K562 (cell line): ENCODE results near the gene DTNA. TPM values are rescaled to one million over a fixed set of nuclear protein-coding genes. Genes with fewer than 3 reads are reported as not detected.
A peak's percentile ranks its signal among the peaks of the same experiment; 100 is the strongest.

Experiments
- ADNP ChIP-seq: fragments of 200-800 bp; sonication (Bioruptor generic); IDR thresholded peaks from 2 replicates; pipeline ENCODE4 v1.6.1; 2016; ENCODE audit warnings: missing genetic modification characterization, missing compliant biosample characterization
- CBX1 ChIP-seq: sonication (generic); IDR thresholded peaks from 2 replicates; pipeline ENCODE4 v1.6.1; 2016; ENCODE audit warnings: antibody characterized with exemption, low read depth, mild to moderate bottlenecking
- CCNT2 ChIP-seq: IDR thresholded peaks from 2 replicates; pipeline ENCODE4 v1.6.1; 2011; ENCODE audit warnings: borderline replicate concordance, low read depth, mild to moderate bottlenecking, moderate library complexity, mixed read lengths, low read length; ENCODE audit not compliant: insufficient read length; ENCODE audit errors: extremely low read depth
- CEBPB ChIP-seq: fragments of 450-650 bp; IDR thresholded peaks from 2 replicates; pipeline ENCODE4 v1.6.1; 2016; ENCODE audit warnings: missing genetic modification characterization, missing compliant biosample characterization
- CEBPG ChIP-seq, 3 experiments: fragments of 200-800 bp in 1 of 3; sonication (Bioruptor generic) in 1 of 3; sonication (generic) in 1 of 3; formaldehyde crosslinking in 1 of 3; IDR thresholded peaks in 2 of 3; conservative IDR thresholded peaks in 1 of 3; 2 replicates each; pipeline versions ENCODE4 v1.6.1 to v1.8.0; 2016 to 2022; ENCODE audit warnings: missing compliant biosample characterization in 2 of 3, missing genetic modification characterization in 2 of 3, mild to moderate bottlenecking in 1 of 3, missing genetic modification reagents in 1 of 3
- DEAF1 ChIP-seq: fragments of 450-650 bp; formaldehyde crosslinking; IDR thresholded peaks from 2 replicates; pipeline ENCODE4 v1.4.0; 2020; ENCODE audit warnings: mild to moderate bottlenecking, moderate library complexity
- FIP1L1 ChIP-seq: fragments of 200-400 bp; formaldehyde crosslinking; IDR thresholded peaks from 2 replicates; pipeline ENCODE4 v1.6.1; 2018; ENCODE audit warnings: mild to moderate bottlenecking, low read depth, low read length; ENCODE audit not compliant: poor library complexity, severe bottlenecking
- GTF2A2 ChIP-seq: IDR thresholded peaks from 2 replicates; pipeline ENCODE4 v1.6.1; 2016; ENCODE audit warnings: mild to moderate bottlenecking, missing genetic modification characterization, missing compliant biosample characterization
- HOXB6 ChIP-seq: fragments of 250-450 bp; sonication (Bioruptor Pico); IDR thresholded peaks from 2 replicates; pipeline ENCODE4 v1.5.1; 2022; ENCODE audit warnings: mild to moderate bottlenecking, borderline replicate concordance
- IRF1 ChIP-seq: sonication (generic); formaldehyde crosslinking; IDR thresholded peaks from 2 replicates; pipeline ENCODE4 v1.8.0; 2022; ENCODE audit warnings: missing genetic modification reagents, mild to moderate bottlenecking, borderline replicate concordance
- KDM4B ChIP-seq, 2 experiments: fragments of 450-650 bp in 1 of 2; sonication (generic) in 1 of 2; IDR thresholded peaks; 2 replicates each; pipeline ENCODE4 v1.6.1; 2016 to 2017; ENCODE audit warnings: borderline replicate concordance in 2 of 2, antibody characterized with exemption in 1 of 2, low read depth in 1 of 2, mild to moderate bottlenecking in 1 of 2
- REST ChIP-seq, 2 experiments: fragments of 450-650 bp; formaldehyde crosslinking in 1 of 2; IDR thresholded peaks; 2 replicates each; pipeline versions ENCODE4 v1.4.0 to v1.6.1; 2014 to 2020; ENCODE audit warnings: mild to moderate bottlenecking in 2 of 2, borderline replicate concordance in 1 of 2, low read depth in 1 of 2
- SMC3 ChIP-seq: conservative IDR thresholded peaks from 2 replicates; pipeline ENCODE4 v1.6.1; 2011; ENCODE audit warnings: low read depth, low read length, improper control_type of control experiment; ENCODE audit not compliant: insufficient read depth
- polyA plus RNA-seq, 8 experiments: library from polyadenylated mRNA; depleted of rRNA in 4 of 8; stranded (reverse) in 5 of 8; unstranded in 3 of 8; fragments of >200 nt; fragmentation: Nextera tagmentation in 2 of 8; fragmentation: Illumina TruSeq in 1 of 8; extraction: Ambion mirVana in 2 of 8; extraction: Trizol in 1 of 8; gene quantifications; 2 replicates each; pipeline versions ENCODE4 v1.2.1 to v1.2.3, GENCODE V29; 2011 to 2014; ENCODE audit warnings: inconsistent platforms in 1 of 8, missing spikeins in 1 of 8
- total RNA-seq, 7 experiments: library from RNA; depleted of rRNA in 6 of 7; stranded (reverse); fragments of >200 nt in 6 of 7; fragmentation: Illumina TruSeq in 2 of 7; extraction: Trizol in 2 of 7; gene quantifications; 2 replicates each; pipeline versions ENCODE4 v1.2.1 to v1.2.3, GENCODE V29; 2011 to 2021; ENCODE audit warnings: low replicate concordance in 1 of 7

The DTNA gene
- total and polyA plus RNA-seq, 9 of the 15 experiments (the other 6 are each of a cell fraction or from before 2014, with no cell fraction given) = 0.07 to 2.4 (median 0.22) TPM; not detected in 2

- TF ChIP-seq REST (IDR thresholded peaks at IDR 0.05; ENCODE audit: borderline replicate concordance) (peak; percentile 44; the same call in 1 of the 2 replicates), REST (CRISPR knock-in tag; IDR thresholded peaks at IDR 0.05; ENCODE audit: low read depth) (no peak), HOXB6 (CRISPR knock-in tag) (no peak), SMC3 (peak; percentile 67), DEAF1 (peak; percentile 57), IRF1 (CRISPR knock-in tag) (no peak), CBX1 (no peak), CEBPG (CRISPR knock-in tag; IDR thresholded peaks at IDR 0.05) (no peak), CEBPG (tag; conservative IDR thresholded peaks at IDR 0.05 in 1 of 2, IDR thresholded peaks at IDR 0.05 in 1 of 2) (peak; percentile 64 to 87), CCNT2 (no peak), KDM4B (IDR thresholded peaks at IDR 0.05; ENCODE audit: borderline replicate concordance in 2 of 2, low read depth in 1 of 2) (no peak), ADNP (tag) (no peak), CEBPB (tag) (peak; percentile 80), FIP1L1 (no peak), GTF2A2 (tag) (no peak)
These were observed 77.9 kb downstream of the DTNA start (continued) for GRCh38 chr18:34787931-34788532.
